Neural cell (in vitro differentiated cells): Measurements from ENCODE around the gene TMPRSS15.
A peak's percentile ranks its signal among the peaks of the same experiment; 100 is the strongest.

Source experiments
- CTCF ChIP-seq: fragments of 450-650 bp; IDR thresholded peaks from 2 replicates; pipeline ENCODE4 v1.5.1; 2014; ENCODE audit warnings: antibody characterized with exemption, mild to moderate bottlenecking, moderate library complexity; ENCODE audit not compliant: poor library complexity, severe bottlenecking
- EZH2 ChIP-seq: fragments of 200-600, 300-800 bp; shearing (Covaris generic), sonication (generic); IDR thresholded peaks from 2 replicates; pipeline ENCODE4 v1.6.1; 2014; ENCODE audit warnings: antibody characterized with exemption, low read length, borderline replicate concordance, mild to moderate bottlenecking; ENCODE audit not compliant: insufficient read depth, poor library complexity, severe bottlenecking

GRCh38 chr21:18384771-18385170 lies 18.8 kb downstream of the TMPRSS15 start:
- TF ChIP-seq CTCF (peak; percentile 48), EZH2 (no peak)
